Measurements from ENCODE around the gene ZNF582.
"Not testable (repeated sequence)": the region's sequence is repeated elsewhere in the genome, so short reads cannot be mapped to it uniquely, and the experiment has no call there.

The ZNF582 gene

GRCh38 chr19:56350416-56351045, 42.8 kb downstream of the ZNF582 start:
- peak; percentile 56 for DNase-seq

DNA sequence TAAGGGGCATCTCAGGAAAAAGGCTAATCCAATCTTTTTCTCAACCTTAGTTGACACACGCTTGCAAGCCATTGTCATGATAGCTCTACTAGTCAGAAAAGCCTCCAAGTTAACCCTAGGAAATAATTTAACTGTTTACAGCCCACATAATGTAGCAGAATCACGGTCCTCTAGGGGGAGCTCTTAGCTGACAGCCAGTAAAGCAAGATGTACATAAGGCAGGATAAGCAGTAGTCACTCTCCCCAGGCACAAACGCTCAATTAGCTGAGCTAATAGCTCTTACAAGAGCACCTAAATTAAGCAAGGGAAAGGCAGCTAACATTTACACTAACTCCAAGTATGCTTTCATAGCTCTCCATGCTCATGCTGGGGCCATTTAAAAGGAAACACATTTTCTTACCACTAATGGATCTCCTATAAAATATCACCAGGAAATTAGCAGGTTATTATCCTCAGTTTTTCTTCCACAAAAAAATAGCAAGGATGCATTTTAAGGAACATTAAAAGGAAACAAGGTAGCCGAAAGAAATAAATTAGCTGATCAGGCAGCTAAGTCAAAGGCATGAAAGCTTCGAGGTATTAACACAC, 45.0 kb downstream of the ZNF582 start:
- DNase-seq, result peak; percentile 65

GRCh38 chr19:56347163-56347778, 46.1 kb downstream of the ZNF582 start:
- peak; percentile 60 for DNase-seq

- peak; percentile 39 for DNase-seq
Measured at GRCh38 chr19:56341948-56342347, 51.4 kb downstream of the ZNF582 start.

- not testable (repeated sequence) for DNase-seq
Measured at GRCh38 chr19:56339031-56339430, 54.3 kb downstream of the ZNF582 start.

GRCh38 chr19:56337077-56337476, 56.3 kb downstream of the ZNF582 start:
- DNase-seq, result not testable (repeated sequence)

- not testable (repeated sequence) for DNase-seq
Measured at GRCh38 chr19:56335371-56335770, 58.0 kb downstream of the ZNF582 start.

GRCh38 chr19:56333506-56333905, 59.8 kb downstream of the ZNF582 start:
- peak; percentile 92 for DNase-seq

Measured in OCI-M1 (cell line).